Osteoblast (primary cell): ENCODE results near the gene TADA1. TPM values are rescaled to one million over a fixed set of nuclear protein-coding genes. Genes with fewer than 3 reads are reported as not detected.

ENCODE experiments used
- DNase-seq: peaks from one replicate; pipeline ENCODE4 v3.0.0; 2011; ENCODE audit warnings: low spot score, mixed read lengths; ENCODE audit not compliant: insufficient read length; ENCODE audit errors: missing footprints
- H2AFZ ChIP-seq: 2 replicates; pipeline ENCODE4 v1.6.0; 2011; ENCODE audit warnings: mild to moderate bottlenecking, low read length
- H3K27ac ChIP-seq: 2 replicates; pipeline ENCODE4 v1.5.1; 2011; ENCODE audit warnings: mild to moderate bottlenecking, low read depth, low read length, moderate library complexity
- H3K27me3 ChIP-seq: 2 replicates; pipeline ENCODE4 v1.6.0; 2012; ENCODE audit warnings: mild to moderate bottlenecking, control low read depth, inconsistent platforms, low read length, moderate library complexity; ENCODE audit not compliant: insufficient read depth
- H3K36me3 ChIP-seq: 2 replicates; pipeline ENCODE4 v1.5.1; 2011; ENCODE audit warnings: mild to moderate bottlenecking, low read length, control low read depth, moderate library complexity; ENCODE audit not compliant: insufficient read depth
- H3K4me1 ChIP-seq: 2 replicates; pipeline ENCODE4 v1.5.1; 2011; ENCODE audit warnings: mild to moderate bottlenecking, low read length, control low read depth, moderate library complexity; ENCODE audit not compliant: insufficient read depth
- H3K4me2 ChIP-seq: 2 replicates; pipeline ENCODE4 v1.6.0; 2011; ENCODE audit warnings: mild to moderate bottlenecking, low read length; ENCODE audit not compliant: insufficient read depth
- H3K4me3 ChIP-seq: fragments of 200-600 bp; sonication (generic); 3 replicates; pipeline ENCODE4 v1.5.1; 2012; ENCODE audit warnings: mild to moderate bottlenecking, low read length, inconsistent platforms; ENCODE audit not compliant: insufficient read depth
- H3K79me2 ChIP-seq: 2 replicates; pipeline ENCODE4 v1.6.0; 2012; ENCODE audit warnings: mild to moderate bottlenecking, low read length, control low read depth, inconsistent platforms; ENCODE audit not compliant: insufficient read depth
- H3K9me3 ChIP-seq: 2 replicates; pipeline ENCODE4 v1.5.1; 2011; ENCODE audit warnings: low read depth, low read length, control low read depth
- H4K20me1 ChIP-seq: 2 replicates; pipeline ENCODE4 v1.6.0; 2012; ENCODE audit warnings: mild to moderate bottlenecking, low read length, control low read depth; ENCODE audit not compliant: insufficient read depth
- CTCF ChIP-seq: IDR thresholded peaks from 2 replicates; pipeline ENCODE4 v1.5.1; 2011; ENCODE audit warnings: mild to moderate bottlenecking, low read depth, low read length, moderate library complexity; ENCODE audit errors: extremely low read depth
- total RNA-seq: library from RNA; depleted of rRNA; stranded (reverse); fragments of >200 nt; gene quantifications from 2 replicates; pipeline ENCODE4 v1.2.3, GENCODE V29; 2012

Gene TADA1
- total RNA-seq, 1 donor = 11.6 TPM

GRCh38 chr1:166905136-166905535 lies 29.1 kb upstream of the TADA1 start:
- H3K27ac ChIP-seq = no peak overlapping the region

GRCh38 chr1:166903232-166903631 lies 27.2 kb upstream of the TADA1 start:
- Histone ChIP-seq H3K27me3 (peaks cover 6% of the 10 kb centered on the region), H3K4me3 (no peak overlapping the region), H3K4me1 (peaks cover 12% of the 10 kb centered on the region), H2AFZ (no peak overlapping the region), H3K4me2 (no peak overlapping the region), H3K36me3 (no peaks in the 10 kb centered on the region), H3K27ac (no peak overlapping the region), H3K9me3 (no peaks in the 10 kb centered on the region), H3K79me2 (no peaks in the 10 kb centered on the region), H4K20me1 (no peaks in the 10 kb centered on the region)
- TF ChIP-seq CTCF = no peak
- no peak for DNase-seq

More at GRCh38 chr1:166905136-166905535, 29.1 kb upstream of the TADA1 start:
- Histone ChIP-seq H3K79me2 (no peaks in the 10 kb centered on the region), H3K4me1 (peaks cover 12% of the 10 kb centered on the region), H3K9me3 (no peaks in the 10 kb centered on the region), H3K4me2 (no peak overlapping the region), H3K4me3 (no peak overlapping the region), H3K36me3 (no peaks in the 10 kb centered on the region), H2AFZ (no peak overlapping the region), H3K27me3 (peaks cover 6% of the 10 kb centered on the region), H4K20me1 (no peaks in the 10 kb centered on the region)
- no peak for DNase-seq
- TF ChIP-seq CTCF = no peak

- TF ChIP-seq CTCF = no peak
- Histone ChIP-seq H3K4me1 (peaks cover 12% of the 10 kb centered on the region), H3K27me3 (no peaks in the 10 kb centered on the region), H3K9me3 (no peaks in the 10 kb centered on the region), H3K4me2 (no peak overlapping the region), H3K4me3 (no peak overlapping the region), H3K27ac (no peak overlapping the region), H3K36me3 (no peaks in the 10 kb centered on the region), H4K20me1 (no peaks in the 10 kb centered on the region), H2AFZ (no peak overlapping the region), H3K79me2 (no peaks in the 10 kb centered on the region)
- peak; percentile 45 for DNase-seq
These were observed 26.2 kb upstream of the TADA1 start for GRCh38 chr1:166902279-166902678.

GRCh38 chr1:166900987-166901386 lies 24.9 kb upstream of the TADA1 start:
- no peak for DNase-seq
- no peak overlapping the region for H3K4me2 ChIP-seq

More at GRCh38 chr1:166900987-166901386, 24.9 kb upstream of the TADA1 start:
- TF ChIP-seq CTCF = no peak
- Histone ChIP-seq H3K27me3 (no peaks in the 10 kb centered on the region), H3K27ac (no peak overlapping the region), H3K79me2 (no peaks in the 10 kb centered on the region), H3K4me1 (peaks cover 9% of the 10 kb centered on the region), H3K36me3 (no peaks in the 10 kb centered on the region), H2AFZ (no peak overlapping the region), H4K20me1 (no peaks in the 10 kb centered on the region), H3K4me3 (no peak overlapping the region), H3K9me3 (no peaks in the 10 kb centered on the region)
